GM12892 (cell line): ENCODE data around the gene FBXW5.

ENCODE experiments used
- DNase-seq: peaks from one replicate; pipeline ENCODE4 v3.0.0; 2011; ENCODE audit not compliant: insufficient read length
- FAIRE-seq: peaks from 2 replicates; lab custom pipeline; 2011; peaks lifted over from hg19 to GRCh38; lab: Jason Lieb, UNC
- POLR2A ChIP-seq: IDR thresholded peaks from 2 replicates; pipeline ENCODE4 v1.6.1; 2011; ENCODE audit warnings: low read depth, low read length, control low read depth
- POLR2AphosphoS5 ChIP-seq: IDR thresholded peaks from 2 replicates; pipeline ENCODE4 v1.6.1; 2011; ENCODE audit warnings: low read depth, low read length, control low read depth
- TAF1 ChIP-seq: IDR thresholded peaks from 2 replicates; pipeline ENCODE4 v1.6.1; 2011; ENCODE audit warnings: low read depth, mild to moderate bottlenecking, control low read depth, low read length, borderline replicate concordance

The FBXW5 gene

GRCh38 chr9:136973618-136974617 is 29.4 kb upstream of the FBXW5 start:
- TF ChIP-seq POLR2AphosphoS5 (no peak), TAF1 (no peak), POLR2A (no peak)
- FAIRE-seq: no peak

DNA sequence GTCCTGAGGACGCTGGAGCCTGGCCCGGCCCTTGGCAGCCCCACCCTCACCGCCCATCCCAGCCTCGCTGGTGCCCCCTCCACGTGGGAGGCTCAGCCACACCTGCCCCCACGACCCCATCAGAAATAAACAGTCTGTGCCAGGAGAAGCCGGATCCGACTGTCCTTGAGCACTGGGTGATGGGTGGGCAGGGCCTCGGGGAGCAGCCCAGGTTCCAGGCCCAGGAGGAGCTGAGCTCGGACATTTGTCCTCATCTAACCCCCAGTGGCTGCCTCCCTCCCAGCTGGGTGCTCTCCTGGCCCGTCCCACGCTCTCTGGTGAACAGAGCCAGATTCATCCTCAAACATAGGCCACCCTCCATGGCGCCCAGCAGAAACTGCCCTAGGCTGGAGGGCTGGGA is 28.2 kb upstream of the FBXW5 start:
- TF ChIP-seq TAF1 (no peak), POLR2A (no peak), POLR2AphosphoS5 (no peak)
- FAIRE-seq (no peak), DNase-seq (no peak)

More at GRCh38 chr9:136973618-136974617, 29.4 kb upstream of the FBXW5 start:
- DNase-seq: no peak

- DNase-seq: no peak
- TF ChIP-seq TAF1 (no peak), POLR2AphosphoS5 (no peak), POLR2A (no peak)
- FAIRE-seq: no peak
Observed at GRCh38 chr9:136972335-136972734, 27.8 kb upstream of the FBXW5 start.

GRCh38 chr9:136971746-136972145 is 27.2 kb upstream of the FBXW5 start:
- FAIRE-seq: no peak
- TF ChIP-seq POLR2A: no peak
- no peak for TF ChIP-seq TAF1
- no peak for TF ChIP-seq POLR2AphosphoS5

GRCh38 chr9:136970361-136970760 is 25.8 kb upstream of the FBXW5 start:
- no peak for TF ChIP-seq POLR2A
- TF ChIP-seq TAF1: no peak
- TF ChIP-seq POLR2AphosphoS5: no peak
- FAIRE-seq (no peak), DNase-seq (no peak)

More at GRCh38 chr9:136971746-136972145, 27.2 kb upstream of the FBXW5 start:
- DNase-seq: no peak

DNA sequence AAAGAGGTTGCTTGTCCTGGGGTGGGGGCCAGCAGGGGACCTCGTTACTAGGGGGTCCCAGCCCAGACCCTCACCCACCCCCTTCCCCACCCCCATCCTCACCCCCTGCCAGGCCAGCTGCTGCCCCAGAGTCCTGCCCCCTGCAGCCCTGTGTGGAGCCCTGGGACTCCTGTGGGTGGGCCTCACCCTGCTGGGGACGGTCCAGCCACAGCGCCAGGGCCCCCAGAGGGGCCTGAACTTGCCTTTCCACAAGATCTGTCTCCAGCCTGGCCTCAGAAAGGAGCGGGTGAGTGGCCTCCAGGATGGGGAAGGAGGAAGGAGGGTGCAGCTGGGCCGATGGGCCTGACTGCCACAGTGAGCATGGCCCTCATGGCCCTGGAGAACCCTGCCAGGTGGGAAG is 25.2 kb upstream of the FBXW5 start:
- no peak for TF ChIP-seq TAF1
- TF ChIP-seq POLR2A: no peak
- TF ChIP-seq POLR2AphosphoS5: no peak
- DNase-seq (no peak), FAIRE-seq (no peak)

- no peak for FAIRE-seq
- TF ChIP-seq TAF1: no peak
- TF ChIP-seq POLR2A: no peak
- no peak for TF ChIP-seq POLR2AphosphoS5
- DNase-seq: no peak
Observed at GRCh38 chr9:136969150-136969549, 24.6 kb upstream of the FBXW5 start.

GRCh38 chr9:136968333-136969127 is 24.0 kb upstream of the FBXW5 start:
- FAIRE-seq: no peak
- no peak for DNase-seq
- TF ChIP-seq POLR2AphosphoS5 (no peak), POLR2A (no peak), TAF1 (no peak)

DNA sequence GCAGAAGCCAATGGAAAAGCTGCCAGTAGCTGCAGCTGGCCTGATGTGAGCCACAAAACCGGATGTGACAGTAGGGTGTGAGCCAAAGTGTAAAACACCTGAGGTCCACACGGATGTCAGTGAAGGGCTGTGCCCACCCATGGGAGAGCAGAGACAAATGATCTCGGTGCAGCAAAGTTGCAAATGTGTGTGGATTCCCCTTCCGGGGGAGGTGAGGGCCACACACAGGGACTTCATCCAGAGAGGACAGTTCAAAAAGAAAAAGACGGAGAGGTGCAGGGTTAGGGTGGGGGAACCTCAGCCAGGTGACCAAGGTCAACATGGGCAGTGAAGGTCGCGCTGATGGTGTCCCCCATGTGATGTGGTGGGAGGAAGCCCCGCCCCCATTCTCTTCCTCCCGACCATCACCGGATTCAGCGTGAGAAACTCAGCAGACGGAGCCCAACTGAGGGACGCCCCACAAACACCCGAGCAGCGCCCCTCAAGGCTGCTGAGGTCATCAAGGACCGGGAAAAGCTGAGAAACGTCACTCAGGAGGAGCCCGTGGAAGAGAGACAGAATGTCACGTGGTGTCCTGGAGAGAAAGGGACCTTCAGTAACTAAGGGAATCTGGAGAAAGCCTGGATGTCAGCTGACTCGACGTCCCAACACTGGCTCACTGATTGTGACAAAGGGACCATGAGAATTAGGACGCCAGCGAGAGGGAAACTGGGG is 21.4 kb upstream of the FBXW5 start:
- FAIRE-seq (no peak), DNase-seq (no peak)
- TF ChIP-seq POLR2AphosphoS5: no peak
- TF ChIP-seq TAF1: no peak
- no peak for TF ChIP-seq POLR2A

DNA sequence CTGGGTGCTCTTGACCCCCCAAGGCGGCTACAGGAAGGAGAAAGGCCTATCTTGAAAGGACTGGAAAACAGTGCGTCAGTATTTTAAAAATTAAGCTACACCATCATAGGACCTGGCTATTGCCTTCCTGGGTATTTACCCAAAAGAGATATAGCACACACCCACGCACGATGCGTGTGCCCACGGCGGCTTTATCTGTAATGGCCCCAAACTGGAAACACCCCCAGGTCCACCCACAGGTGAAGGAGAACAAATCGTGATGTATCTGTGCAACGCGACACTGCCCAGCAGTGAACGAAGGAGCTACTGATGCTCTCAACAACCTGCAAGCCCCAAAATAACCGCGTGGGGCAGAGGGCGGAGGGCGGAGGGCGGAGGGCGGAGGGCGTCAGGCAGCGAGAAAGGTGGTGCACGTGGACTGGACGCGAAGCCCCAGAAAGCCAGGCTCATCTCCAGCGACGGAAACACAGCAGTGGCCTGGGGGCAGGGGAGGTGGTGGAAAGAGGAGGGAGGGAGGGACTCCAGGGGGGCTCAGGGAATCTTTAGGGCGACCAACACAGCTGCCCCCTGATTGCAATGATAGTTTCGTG is 20.4 kb upstream of the FBXW5 start:
- DNase-seq: no peak
- TF ChIP-seq POLR2AphosphoS5: no peak
- no peak for TF ChIP-seq TAF1
- TF ChIP-seq POLR2A: no peak
- FAIRE-seq: no peak
